Measurements from ENCODE around the gene CASQ2. TPM values are rescaled to one million over a fixed set of nuclear protein-coding genes. Genes with fewer than 3 reads are reported as not detected.

CASQ2 gene
- polyA plus RNA-seq, 1 donor from 2014 or later: not detected

GRCh38 chr1:115728341-115728740 is 40.2 kb downstream of the CASQ2 start:
- Histone ChIP-seq H3K27ac (ENCODE audit: low read length) (no peak overlapping the region), H3K36me3 (ENCODE audit: insufficient read depth, low read length) (no peaks in the 10 kb centered on the region), H3K4me3 (ENCODE audit: low read length) (no peak overlapping the region), H3K9me2 (ENCODE audit: insufficient read depth, low read length) (no peaks in the 10 kb centered on the region), H2AFZ (ENCODE audit: low read depth, low read length) (no peak overlapping the region), H3K9me3 (ENCODE audit: low read length) (no peaks in the 10 kb centered on the region), H3K9ac (ENCODE audit: low read length) (no peak overlapping the region), H3F3A (ENCODE audit: insufficient read depth, low read length, poor library complexity, severe bottlenecking) (no peaks in the 10 kb centered on the region), H3K4me2 (ENCODE audit: low read length) (no peak overlapping the region), H3K79me2 (replicated peaks; ENCODE audit: insufficient read depth, low read length) (no peaks in the 10 kb centered on the region), H4K20me1 (ENCODE audit: insufficient read depth) (no peaks in the 10 kb centered on the region), H3K27me3 (ENCODE audit: insufficient read depth, low read depth, low read length) (no peaks in the 10 kb centered on the region)
- no peak for TF ChIP-seq MXI1 (conservative IDR thresholded peaks at IDR 0.05; ENCODE audit: poor library complexity, severe bottlenecking)
- TF ChIP-seq EZH2 (IDR thresholded peaks at IDR 0.05; ENCODE audit: borderline replicate concordance, insufficient read depth, low read length, poor library complexity, severe bottlenecking): no peak
- no peak for TF ChIP-seq CTCF (IDR thresholded peaks at IDR 0.05; ENCODE audit: poor library complexity, severe bottlenecking)
- no peak for TF ChIP-seq TAF1 (IDR thresholded peaks at IDR 0.05; ENCODE audit: low read depth)
- no peak for TF ChIP-seq RAD21 (conservative IDR thresholded peaks at IDR 0.05)
- no peak for TF ChIP-seq SMC3 (conservative IDR thresholded peaks at IDR 0.05; ENCODE audit: poor library complexity)
- no peak for TF ChIP-seq REST (IDR thresholded peaks at IDR 0.05; ENCODE audit: borderline replicate concordance)

- H3K4me2 ChIP-seq (ENCODE audit: low read length): no peak overlapping the region
- H2AFZ ChIP-seq (ENCODE audit: low read depth, low read length): no peak overlapping the region
- H3K27ac ChIP-seq (ENCODE audit: low read length): no peak overlapping the region
- H3K79me2 ChIP-seq (replicated peaks; ENCODE audit: insufficient read depth, low read length): no peaks in the 10 kb centered on the region
- H3K4me3 ChIP-seq (ENCODE audit: low read length): no peak overlapping the region
- H3K9me2 ChIP-seq (ENCODE audit: insufficient read depth, low read length): no peaks in the 10 kb centered on the region
- H3K9ac ChIP-seq (ENCODE audit: low read length): no peak overlapping the region
- H3K36me3 ChIP-seq (ENCODE audit: insufficient read depth, low read length): no peaks in the 10 kb centered on the region
- H4K20me1 ChIP-seq (ENCODE audit: insufficient read depth): no peaks in the 10 kb centered on the region
- no peaks in the 10 kb centered on the region for H3F3A ChIP-seq (ENCODE audit: insufficient read depth, low read length, poor library complexity, severe bottlenecking)
- no peak for TF ChIP-seq RAD21 (conservative IDR thresholded peaks at IDR 0.05)
- no peak for TF ChIP-seq REST (IDR thresholded peaks at IDR 0.05; ENCODE audit: borderline replicate concordance)
- TF ChIP-seq CTCF (IDR thresholded peaks at IDR 0.05; ENCODE audit: poor library complexity, severe bottlenecking): no peak
- TF ChIP-seq EP300 (conservative IDR thresholded peaks at IDR 0.05; ENCODE audit: poor library complexity, severe bottlenecking): no peak
- no peak for TF ChIP-seq EZH2 (IDR thresholded peaks at IDR 0.05; ENCODE audit: borderline replicate concordance, insufficient read depth, low read length, poor library complexity, severe bottlenecking)
- TF ChIP-seq TAF1 (IDR thresholded peaks at IDR 0.05; ENCODE audit: low read depth): no peak
- no peak for TF ChIP-seq MXI1 (conservative IDR thresholded peaks at IDR 0.05; ENCODE audit: poor library complexity, severe bottlenecking)
- no peak for TF ChIP-seq SMC3 (conservative IDR thresholded peaks at IDR 0.05; ENCODE audit: poor library complexity)
- no peak for TF ChIP-seq POLR2AphosphoS5 (IDR thresholded peaks at IDR 0.05)
- no peaks in the 10 kb centered on the region for H3K27me3 ChIP-seq (ENCODE audit: insufficient read depth, low read depth, low read length)
- H3K9me3 ChIP-seq (ENCODE audit: low read length): no peaks in the 10 kb centered on the region
These were observed 40.7 kb downstream of the CASQ2 start for GRCh38 chr1:115727706-115728249.

Measured in neural cell (in vitro differentiated cells).